ENCODE data around the gene PKP1. TPM values are rescaled to one million over a fixed set of nuclear protein-coding genes. Genes with fewer than 3 reads are reported as not detected.

Gene PKP1
- total RNA-seq, 1 donor from 2014 or later, result not detected

- Mint-ChIP-seq H3K4me1 (peaks cover 22% of the 10 kb centered on the region), H3K27me3 (ENCODE audit: low read depth) (no peaks in the 10 kb centered on the region), H3K4me3 (no peak overlapping the region), H3K9me3 (no peaks in the 10 kb centered on the region), H3K36me3 (ENCODE audit: low read depth) (no peaks in the 10 kb centered on the region), H3K27ac (ENCODE audit: unreplicated experiment) (no peak overlapping the region)
- DNase-seq (ENCODE audit: low read depth, low spot score), result no peak
- TF ChIP-seq CTCF (conservative IDR thresholded peaks at IDR 0.05), result no peak
Measured at GRCh38 chr1:201330541-201330940, 47.2 kb downstream of the PKP1 start.

- Mint-ChIP-seq H3K27ac (ENCODE audit: unreplicated experiment) (no peak overlapping the region), H3K4me1 (peaks cover 23% of the 10 kb centered on the region), H3K9me3 (no peaks in the 10 kb centered on the region), H3K27me3 (ENCODE audit: low read depth) (no peaks in the 10 kb centered on the region), H3K4me3 (no peak overlapping the region), H3K36me3 (ENCODE audit: low read depth) (no peaks in the 10 kb centered on the region)
- TF ChIP-seq CTCF (conservative IDR thresholded peaks at IDR 0.05), result no peak
- DNase-seq (ENCODE audit: low read depth, low spot score), result no peak
Measured at GRCh38 chr1:201331166-201331565, 47.9 kb downstream of the PKP1 start.

GRCh38 chr1:201332021-201332420 lies 48.7 kb downstream of the PKP1 start:
- Mint-ChIP-seq H3K36me3 (ENCODE audit: low read depth) (no peaks in the 10 kb centered on the region), H3K9me3 (no peaks in the 10 kb centered on the region), H3K4me1 (peaks cover 23% of the 10 kb centered on the region), H3K27ac (ENCODE audit: unreplicated experiment) (peak overlapping the region; percentile 57), H3K4me3 (no peak overlapping the region), H3K27me3 (ENCODE audit: low read depth) (no peaks in the 10 kb centered on the region)
- no peak for TF ChIP-seq CTCF (conservative IDR thresholded peaks at IDR 0.05)
- DNase-seq (ENCODE audit: low read depth, low spot score), result no peak

- no peak overlapping the region for H3K4me3 Mint-ChIP-seq
- no peaks in the 10 kb centered on the region for H3K36me3 Mint-ChIP-seq (ENCODE audit: low read depth)
- peaks cover 23% of the 10 kb centered on the region for H3K4me1 Mint-ChIP-seq
- TF ChIP-seq CTCF (conservative IDR thresholded peaks at IDR 0.05), result no peak
- H3K27me3 Mint-ChIP-seq (ENCODE audit: low read depth), result no peaks in the 10 kb centered on the region
- no peaks in the 10 kb centered on the region for H3K9me3 Mint-ChIP-seq
- DNase-seq (ENCODE audit: low read depth, low spot score), result no peak
- H3K27ac Mint-ChIP-seq (ENCODE audit: unreplicated experiment), result no peak overlapping the region
Measured at GRCh38 chr1:201332616-201333335, 49.5 kb downstream of the PKP1 start.

GRCh38 chr1:201334325-201335173 lies 51.2 kb downstream of the PKP1 start:
- no peak for TF ChIP-seq CTCF (conservative IDR thresholded peaks at IDR 0.05)
- Mint-ChIP-seq H3K36me3 (ENCODE audit: low read depth) (no peaks in the 10 kb centered on the region), H3K27ac (ENCODE audit: unreplicated experiment) (peak overlapping the region; percentile 8), H3K9me3 (no peaks in the 10 kb centered on the region), H3K27me3 (ENCODE audit: low read depth) (no peaks in the 10 kb centered on the region), H3K4me3 (no peak overlapping the region), H3K4me1 (peaks cover 19% of the 10 kb centered on the region)
- DNase-seq (ENCODE audit: low read depth, low spot score), result no peak

Measured in neural crest cell (in vitro differentiated cells).